GM19372 (cell line): Measurements from ENCODE around the gene CDYL2.
A peak's percentile ranks its signal among the peaks of the same experiment; 100 is the strongest.

ENCODE experiments used
- ATAC-seq: cut with Tn5 transposase; IDR thresholded peaks from one replicate; pipeline ENCODE4 v1.9.1; 2021; ENCODE audit warnings: mild to moderate bottlenecking, low read depth, moderate library complexity; ENCODE audit not compliant: unreplicated experiment

CDYL2 gene

GRCh38 chr16:80608946-80609345 lies 195.5 kb downstream of the CDYL2 start:
- ATAC-seq, result no peak

DNA sequence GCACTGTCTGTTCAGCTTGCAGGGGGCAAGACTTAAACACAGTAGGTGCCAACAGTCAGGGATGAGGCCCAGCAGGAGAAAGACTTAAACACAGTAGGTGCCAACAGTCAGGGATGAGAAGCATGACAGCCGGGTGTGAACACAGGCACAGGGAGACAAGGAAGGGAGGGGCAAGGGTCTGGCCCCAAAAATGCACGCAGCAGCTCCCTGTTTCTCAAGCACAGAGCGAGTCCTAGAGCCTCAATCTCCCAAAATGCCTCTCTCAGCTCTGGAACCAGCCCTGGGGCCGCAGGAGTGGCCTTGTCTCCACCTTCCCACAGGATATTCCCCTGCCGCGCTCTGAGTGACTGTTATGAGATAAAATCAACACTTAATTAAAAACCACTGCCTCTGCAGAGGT lies 197.2 kb downstream of the CDYL2 start:
- no peak for ATAC-seq

DNA sequence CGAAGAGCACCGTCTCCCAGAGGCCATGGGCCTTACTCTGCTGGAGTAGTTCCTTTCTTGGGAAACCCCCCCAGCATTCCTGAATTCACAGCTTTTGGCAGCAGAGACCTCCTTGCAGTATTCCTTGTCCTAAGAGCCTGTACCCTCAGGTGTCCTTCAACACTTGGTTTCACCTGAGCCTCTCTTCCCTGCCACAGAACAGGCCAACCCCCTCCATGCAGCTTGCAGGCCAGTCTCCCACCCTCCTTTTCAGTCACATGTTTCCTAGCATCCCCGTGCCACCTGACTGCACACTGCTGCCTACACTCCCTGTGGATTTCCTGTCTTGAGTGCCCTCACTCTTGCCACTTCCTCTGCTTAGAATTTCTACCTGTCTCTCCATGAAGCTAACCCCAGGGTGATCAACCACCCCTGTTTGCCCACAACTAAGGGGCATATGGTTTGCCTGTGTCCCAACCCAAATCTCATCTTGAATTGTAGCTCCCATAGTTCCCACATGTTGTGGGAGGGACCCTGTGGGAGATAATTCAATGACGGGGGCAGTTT lies 198.1 kb downstream of the CDYL2 start:
- ATAC-seq, result no peak

GRCh38 chr16:80604600-80605355 lies 199.6 kb downstream of the CDYL2 start:
- no peak for ATAC-seq

DNA sequence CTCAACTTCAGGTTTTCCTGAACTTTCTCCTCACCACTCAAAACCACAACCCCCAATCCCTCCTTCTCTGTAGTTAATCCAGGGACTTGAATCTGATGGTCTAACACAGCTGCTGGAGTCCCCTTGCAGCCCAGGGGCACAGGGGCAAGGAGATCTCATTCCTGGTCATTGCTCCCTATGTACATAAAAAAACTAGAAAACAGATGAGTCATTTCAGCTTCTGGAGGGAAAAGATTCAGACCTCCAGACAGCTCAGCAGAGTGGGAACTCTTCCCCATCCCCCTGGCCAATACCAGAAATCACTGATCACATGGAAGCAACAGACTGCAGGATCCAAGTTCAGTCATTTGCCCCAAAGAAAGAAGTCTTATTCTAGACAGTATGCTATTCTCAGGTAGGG lies 201.5 kb downstream of the CDYL2 start:
- ATAC-seq, result no peak

DNA sequence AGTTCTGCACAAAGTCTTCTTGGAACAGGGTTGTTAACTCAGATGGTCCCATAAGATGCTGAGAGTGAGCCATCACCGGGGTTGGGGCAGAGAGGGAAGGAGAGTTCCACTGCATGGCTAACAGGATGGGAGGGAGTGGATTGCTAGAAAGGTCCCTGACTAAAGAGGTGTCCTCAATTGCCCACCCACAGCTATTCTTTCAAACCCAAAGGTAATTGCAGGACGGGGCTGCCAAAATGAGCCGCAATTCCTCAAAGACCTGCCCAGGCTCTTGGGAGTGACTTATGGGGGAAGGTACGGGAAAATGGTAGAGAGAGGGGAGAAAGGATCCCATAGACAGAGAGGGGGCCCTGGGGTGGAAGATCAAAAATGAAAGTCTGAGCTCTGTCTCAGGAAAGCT lies 203.2 kb downstream of the CDYL2 start:
- no peak for ATAC-seq

DNA sequence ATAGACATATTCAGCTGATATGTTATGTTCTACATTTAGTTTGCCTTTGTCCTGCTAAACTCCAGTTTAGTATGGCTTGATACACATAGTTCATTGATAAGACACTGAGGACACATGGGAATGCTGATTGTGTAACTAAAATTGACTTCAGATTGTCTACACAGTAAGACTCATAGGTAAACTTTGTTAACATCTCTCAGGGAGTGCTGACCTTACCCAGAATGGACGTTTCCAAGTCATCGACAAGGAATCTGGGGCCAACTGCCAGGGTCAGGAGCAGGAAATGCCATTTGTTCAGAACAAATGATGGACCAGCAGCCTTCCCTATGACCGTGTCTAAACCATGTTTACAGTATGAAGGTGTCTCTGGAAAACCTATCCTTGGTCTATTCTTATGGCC lies 204.9 kb downstream of the CDYL2 start:
- no peak for ATAC-seq

DNA sequence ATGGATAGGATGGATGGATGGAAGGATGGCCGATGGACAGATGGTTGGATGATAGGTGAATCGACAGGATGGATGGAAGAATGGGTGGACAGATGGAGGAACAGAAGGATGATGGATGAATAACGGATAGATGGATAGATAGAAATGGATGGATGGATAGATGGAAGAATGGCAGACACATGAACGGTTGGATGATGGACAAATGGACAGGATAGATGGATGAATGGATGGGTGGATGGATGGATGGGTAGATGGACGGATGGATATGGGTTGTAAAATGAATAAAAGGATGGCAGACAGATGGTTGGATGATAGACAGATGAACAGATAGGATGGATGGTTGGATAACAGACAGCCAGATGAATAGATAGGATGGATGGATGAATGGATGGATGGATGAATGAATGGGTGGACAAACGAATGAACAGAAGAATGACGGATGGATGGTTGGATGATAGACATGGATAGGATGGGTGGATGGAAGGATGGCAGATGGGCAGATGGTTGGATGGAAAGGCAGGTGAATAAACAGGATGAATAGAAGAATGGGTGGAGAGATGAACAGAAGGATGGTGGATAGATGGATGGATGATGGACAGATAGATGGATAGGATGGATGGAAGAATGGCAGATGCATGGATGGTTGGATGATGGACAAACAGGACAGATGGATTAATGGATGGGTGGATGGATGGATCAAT lies 207.7 kb downstream of the CDYL2 start:
- ATAC-seq, result no peak

DNA sequence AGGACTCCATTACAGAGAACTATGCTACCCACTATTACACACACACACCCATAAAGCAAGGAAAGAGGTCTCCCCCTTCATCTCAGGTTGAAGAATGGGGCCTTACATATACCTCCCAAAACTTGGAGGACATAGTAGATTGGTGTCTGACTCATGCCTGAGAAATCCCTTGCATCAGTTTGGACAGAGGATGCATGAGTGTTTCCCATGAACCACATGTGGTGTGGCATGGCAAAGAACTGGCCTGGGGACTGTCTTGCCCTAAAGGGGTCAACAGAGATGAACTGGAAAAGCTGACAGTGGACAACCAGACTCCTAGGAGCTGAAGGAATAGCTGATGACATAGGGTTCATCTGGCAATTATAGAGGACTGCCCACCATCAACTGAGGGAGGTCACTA lies 209.6 kb downstream of the CDYL2 start:
- ATAC-seq, result no peak

- no peak for ATAC-seq
These were observed 212.1 kb downstream of the CDYL2 start for GRCh38 chr16:80592273-80592672.

GRCh38 chr16:80591071-80591915 lies 213.1 kb downstream of the CDYL2 start:
- no peak for ATAC-seq

DNA sequence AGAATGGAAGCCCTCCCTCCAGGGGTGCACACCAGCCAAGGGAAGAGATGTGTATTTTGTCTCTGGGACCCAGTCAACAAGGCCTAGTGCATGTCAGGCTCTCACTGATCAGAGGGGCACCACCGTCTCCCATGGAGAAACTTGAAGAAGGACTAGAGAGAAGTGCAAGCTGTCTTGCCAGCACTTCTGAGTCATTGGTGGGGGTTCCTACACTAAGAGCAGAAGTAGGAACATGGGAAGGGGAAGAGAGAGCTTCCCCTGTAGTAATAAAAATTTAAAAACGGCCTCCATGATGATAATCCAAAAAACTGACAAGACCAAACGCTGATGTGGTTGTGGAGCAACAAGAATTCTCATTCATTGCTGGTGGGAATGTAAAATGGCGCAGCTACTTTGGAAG lies 217.3 kb downstream of the CDYL2 start:
- no peak for ATAC-seq

DNA sequence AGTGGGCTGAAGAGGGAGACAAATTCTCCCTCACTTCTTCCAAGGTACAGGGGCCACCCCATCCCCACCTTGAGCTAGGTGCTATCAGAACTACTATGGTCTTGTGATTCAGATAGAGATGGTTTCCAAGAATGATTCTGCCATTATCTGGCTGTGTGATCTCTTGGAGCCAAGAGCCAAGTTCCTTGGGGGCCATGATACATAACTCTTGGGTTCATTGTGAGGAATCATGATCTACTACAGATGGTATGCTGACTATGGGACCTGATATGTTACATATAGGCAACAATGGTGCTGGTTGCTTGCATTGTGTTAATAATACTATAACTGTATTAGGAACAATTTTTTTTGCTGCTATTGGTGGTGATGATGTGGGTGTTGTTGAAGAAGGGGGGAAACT lies 217.9 kb downstream of the CDYL2 start:
- ATAC-seq, result no peak

- ATAC-seq, result no peak
These were observed 218.6 kb downstream of the CDYL2 start for GRCh38 chr16:80585764-80586163.

DNA sequence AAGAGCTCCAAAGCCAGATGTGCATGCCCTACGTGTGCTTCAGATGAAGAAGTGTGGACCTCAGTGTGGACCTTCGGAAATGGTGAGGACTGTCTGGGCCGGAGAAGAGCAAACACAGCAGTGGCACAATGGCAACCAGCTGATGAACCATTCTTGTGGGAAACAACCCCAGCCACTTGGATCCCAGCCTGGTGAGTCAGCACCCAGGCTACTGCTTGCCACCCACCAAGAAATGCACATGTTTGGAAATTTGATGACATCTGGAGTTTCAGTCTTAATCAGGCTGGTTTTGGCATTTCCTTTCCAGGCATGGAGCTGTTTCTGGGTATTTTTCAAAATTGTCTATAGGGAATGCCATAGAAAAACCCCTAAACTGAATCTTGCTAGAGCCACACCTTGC lies 220.9 kb downstream of the CDYL2 start:
- ATAC-seq, result no peak

GRCh38 chr16:80580109-80580832 lies 224.1 kb downstream of the CDYL2 start:
- ATAC-seq, result peak; percentile 84

DNA sequence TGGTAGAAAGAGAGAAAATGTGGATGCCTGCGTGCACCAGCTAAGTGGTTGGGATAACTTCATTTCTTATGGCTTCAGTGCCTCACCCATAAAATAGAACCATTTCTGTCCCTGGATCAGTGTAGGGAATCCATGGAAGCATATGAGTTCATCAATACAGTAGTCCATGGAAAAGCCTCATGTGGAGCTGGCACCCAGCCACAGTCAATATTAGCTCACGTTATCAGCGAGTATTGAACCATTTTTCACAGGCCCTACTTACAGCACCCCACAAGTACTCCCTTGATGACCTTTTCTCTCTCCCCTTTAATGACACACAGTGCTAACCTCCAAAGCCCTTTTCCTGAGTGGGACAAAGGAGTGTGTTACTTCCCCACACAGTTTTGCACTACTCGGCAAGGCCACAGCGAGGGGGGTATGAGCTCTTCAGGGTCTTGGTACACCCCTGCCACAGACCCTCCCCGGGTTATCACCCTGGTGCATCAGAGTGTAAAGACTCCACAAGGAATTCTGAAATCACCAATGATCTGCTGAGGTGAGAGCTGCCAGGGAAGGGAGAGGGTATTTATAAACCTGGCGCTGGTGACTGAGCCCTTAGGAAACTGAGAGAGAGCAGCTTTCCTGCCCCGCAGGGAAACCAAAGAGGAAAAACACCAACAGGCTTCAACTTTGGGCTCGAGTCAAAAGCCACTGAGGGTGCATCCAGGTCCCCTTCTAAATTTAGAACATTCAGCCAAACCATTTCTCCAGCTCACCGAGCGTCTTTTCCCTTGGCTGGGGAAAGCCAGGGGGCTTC lies 226.7 kb downstream of the CDYL2 start:
- ATAC-seq, result no peak

GRCh38 chr16:80576343-80576912 lies 228.0 kb downstream of the CDYL2 start:
- no peak for ATAC-seq

DNA sequence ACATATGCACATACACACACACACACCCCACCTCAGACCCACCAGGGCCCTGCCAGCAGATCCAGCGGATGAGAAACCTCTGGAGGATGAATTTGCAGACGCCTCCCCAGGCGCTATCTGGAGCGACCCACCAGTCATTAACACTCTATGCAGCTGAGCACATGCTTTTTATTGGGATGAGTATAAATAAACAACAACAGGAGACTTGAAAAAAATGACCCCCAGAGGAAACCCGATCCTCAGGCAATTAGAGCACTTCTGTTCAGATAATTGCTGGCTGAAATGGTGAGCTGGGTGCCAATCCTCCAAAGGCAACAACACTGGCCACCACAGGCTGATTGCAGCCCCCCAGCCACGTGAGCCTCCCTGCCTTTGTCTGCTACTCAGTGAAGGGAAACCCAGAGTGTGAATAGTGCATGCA lies 230.7 kb downstream of the CDYL2 start:
- no peak for ATAC-seq
